Trophoblast cell (in vitro differentiated cells and primary cell): ENCODE data around the gene NOP56.

ENCODE experiments used
- DNase-seq, 2 donors: peaks; one replicate each; pipeline ENCODE4 v3.0.0-alpha.2; 2016
- H2AFZ ChIP-seq: 2 replicates; pipeline ENCODE4 v1.6.1; 2013; ENCODE audit warnings: low read length, moderate library complexity, mild to moderate bottlenecking; ENCODE audit not compliant: insufficient read depth, poor library complexity
- H2AK5ac ChIP-seq: 2 replicates; pipeline ENCODE4 v1.6.1; 2013; ENCODE audit warnings: mild to moderate bottlenecking, low read length
- H2BK120ac ChIP-seq: 2 replicates; pipeline ENCODE4 v1.6.1; 2013; ENCODE audit warnings: low read length, mild to moderate bottlenecking, moderate library complexity; ENCODE audit not compliant: insufficient read depth, poor library complexity
- H2BK12ac ChIP-seq: 2 replicates; pipeline ENCODE4 v1.6.1; 2013; ENCODE audit warnings: mild to moderate bottlenecking, low read length, moderate library complexity
- H2BK5ac ChIP-seq: 2 replicates; pipeline ENCODE4 v1.6.1; 2013; ENCODE audit warnings: low read length, low read depth, moderate library complexity, mild to moderate bottlenecking; ENCODE audit not compliant: poor library complexity
- H3K14ac ChIP-seq: 2 replicates; pipeline ENCODE4 v1.6.1; 2013; ENCODE audit warnings: mild to moderate bottlenecking, low read length
- H3K18ac ChIP-seq: 2 replicates; pipeline ENCODE4 v1.6.1; 2013; ENCODE audit warnings: mild to moderate bottlenecking, low read length
- H3K23ac ChIP-seq: 2 replicates; pipeline ENCODE4 v1.6.1; 2013; ENCODE audit warnings: low read length
- H3K27ac ChIP-seq: 2 replicates; pipeline ENCODE4 v1.5.1; 2013; ENCODE audit warnings: low read depth, mild to moderate bottlenecking, inconsistent platforms, low read length, moderate library complexity
- H3K27me3 ChIP-seq: 2 replicates; pipeline ENCODE4 v1.6.1; 2013; ENCODE audit warnings: inconsistent platforms, mild to moderate bottlenecking, low read length, moderate library complexity; ENCODE audit not compliant: insufficient read depth
- H3K36me3 ChIP-seq, 2 experiments: 1 replicate in 1 of 2; 2 replicates in 1 of 2; pipeline ENCODE4 v1.6.1; 2013; ENCODE audit warnings: low read length in 2 of 2, mild to moderate bottlenecking in 2 of 2, moderate library complexity in 1 of 2; ENCODE audit not compliant: insufficient read depth in 2 of 2, control insufficient read depth in 1 of 2
- H3K4ac ChIP-seq: 2 replicates; pipeline ENCODE4 v1.6.1; 2013; ENCODE audit warnings: low read depth, mild to moderate bottlenecking, low read length, moderate library complexity
- H3K4me1 ChIP-seq, 2 experiments: 1 replicate in 1 of 2; 2 replicates in 1 of 2; pipeline ENCODE4 v1.6.1; 2013; ENCODE audit warnings: low read length in 2 of 2, mild to moderate bottlenecking in 2 of 2, moderate library complexity in 1 of 2; ENCODE audit not compliant: insufficient read depth in 2 of 2, control insufficient read depth in 1 of 2
- H3K4me2 ChIP-seq: 2 replicates; pipeline ENCODE4 v1.6.1; 2013; ENCODE audit warnings: inconsistent platforms, mild to moderate bottlenecking, low read length, moderate library complexity
- H3K4me3 ChIP-seq: 2 replicates; pipeline ENCODE4 v1.5.1; 2013; ENCODE audit warnings: mild to moderate bottlenecking, low read depth, low read length, inconsistent platforms
- H3K79me1 ChIP-seq: one replicate; pipeline ENCODE4 v1.6.1; 2013; ENCODE audit warnings: low read length
- H3K79me2 ChIP-seq: 2 replicates; pipeline ENCODE4 v1.6.1; 2013; ENCODE audit warnings: low read length, mild to moderate bottlenecking; ENCODE audit not compliant: control insufficient read depth, insufficient read depth, poor library complexity
- H3K9ac ChIP-seq: 2 replicates; pipeline ENCODE4 v1.6.1; 2013; ENCODE audit warnings: mild to moderate bottlenecking, low read length
- H3K9me3 ChIP-seq: 2 replicates; pipeline ENCODE4 v1.6.1; 2013; ENCODE audit warnings: low read depth, mild to moderate bottlenecking, control low read depth, inconsistent platforms, low read length; ENCODE audit not compliant: insufficient read depth
- H4K12ac ChIP-seq: 2 replicates; pipeline ENCODE4 v1.6.1; 2013; ENCODE audit warnings: low read depth, mild to moderate bottlenecking, low read length, moderate library complexity
- H4K8ac ChIP-seq: 2 replicates; pipeline ENCODE4 v1.6.1; 2013; ENCODE audit warnings: low read depth, mild to moderate bottlenecking, low read length, moderate library complexity
- H4K91ac ChIP-seq: one replicate; pipeline ENCODE4 v1.6.1; 2013; ENCODE audit warnings: low read depth, mild to moderate bottlenecking, low read length, moderate library complexity
- WGBS: extraction: QIAGEN DNeasy Blood & Tissue Kit; methylation state at CpG from one replicate; pipeline ENCODE4 v1.1.7; 2013; ENCODE audit warnings: missing lambda C conversion rate; ENCODE audit not compliant: insufficient read length, insufficient coverage; ENCODE audit errors: extremely low coverage; 5-methylcytosine and 5-hydroxymethylcytosine counted together

The NOP56 gene

DNA sequence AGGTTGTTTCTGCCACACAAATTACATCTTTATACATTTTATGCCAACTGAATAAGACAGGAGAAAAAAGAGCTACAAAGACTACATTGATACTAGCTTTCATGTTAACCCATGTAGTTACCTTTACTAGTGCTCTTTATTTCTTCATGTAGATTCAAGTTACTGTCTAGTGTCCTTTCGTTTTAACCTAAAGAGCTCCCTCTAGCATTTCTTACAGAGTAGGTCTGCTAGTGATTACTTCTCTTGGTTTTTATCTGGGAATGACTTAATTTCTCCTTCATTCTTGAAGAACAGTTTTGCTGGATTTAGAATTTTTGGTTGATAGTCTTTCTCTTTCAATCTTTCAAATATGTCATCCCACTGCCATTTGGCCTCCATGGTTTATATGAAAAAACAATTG is 21.2 kb upstream of the NOP56 start:
- Histone ChIP-seq H2AFZ (no peak overlapping the region), H3K27me3 (no peaks in the 10 kb centered on the region), H3K9ac (no peak overlapping the region), H4K12ac (no peak overlapping the region), H3K79me2 (no peaks in the 10 kb centered on the region), H3K4me1 (no peaks in the 10 kb centered on the region), H4K91ac (no peak overlapping the region), H3K14ac (no peak overlapping the region), H3K27ac (no peak overlapping the region), H3K23ac (no peak overlapping the region), H2BK120ac (no peak overlapping the region), H3K4ac (no peak overlapping the region), H2BK5ac (no peak overlapping the region), H3K4me3 (no peak overlapping the region), H3K4me2 (no peak overlapping the region), H3K79me1 (no peaks in the 10 kb centered on the region), H2BK12ac (no peak overlapping the region), H3K9me3 (peaks cover 4% of the 10 kb centered on the region), H2AK5ac (no peak overlapping the region), H3K18ac (no peak overlapping the region), H3K36me3 (no peaks in the 10 kb centered on the region), H4K8ac (no peak overlapping the region)
- no peak for DNase-seq
- no CpG with 5 or more reads among the region's 1 CpG for WGBS

DNA sequence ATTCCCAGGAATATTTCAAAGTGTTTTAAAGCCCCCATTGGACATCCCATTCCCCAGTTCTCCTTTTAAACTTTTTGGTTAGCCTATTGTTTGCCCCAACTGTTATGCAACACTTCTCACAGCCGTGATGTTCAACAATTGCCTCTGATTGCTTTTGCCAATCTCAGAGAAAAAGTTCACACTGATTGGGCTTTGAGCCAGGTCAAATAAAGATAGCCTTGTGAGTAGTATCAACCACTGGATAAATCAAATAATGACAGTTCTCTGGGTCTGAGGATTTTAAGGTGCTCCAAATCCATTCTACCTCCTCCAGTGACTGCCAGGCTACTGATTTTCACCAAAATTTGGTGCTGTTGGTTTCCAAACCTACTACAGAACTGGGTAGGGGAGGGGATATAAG is 19.1 kb upstream of the NOP56 start:
- Histone ChIP-seq H4K8ac (no peak overlapping the region), H3K36me3 (no peaks in the 10 kb centered on the region), H3K4ac (no peak overlapping the region), H2BK5ac (no peak overlapping the region), H2BK12ac (no peak overlapping the region), H3K27me3 (no peaks in the 10 kb centered on the region), H3K14ac (no peak overlapping the region), H3K18ac (no peak overlapping the region), H3K23ac (no peak overlapping the region), H3K9me3 (no peaks in the 10 kb centered on the region), H2AK5ac (no peak overlapping the region), H3K4me3 (no peak overlapping the region), H3K4me2 (no peak overlapping the region), H2BK120ac (no peak overlapping the region), H3K79me1 (no peaks in the 10 kb centered on the region), H3K27ac (no peak overlapping the region), H3K9ac (no peak overlapping the region), H4K12ac (no peak overlapping the region), H3K79me2 (no peaks in the 10 kb centered on the region), H2AFZ (no peak overlapping the region), H3K4me1 (no peaks in the 10 kb centered on the region), H4K91ac (no peak overlapping the region)
- no CpG with 5 or more reads among the region's 1 CpG for WGBS
- no peak for DNase-seq

DNA sequence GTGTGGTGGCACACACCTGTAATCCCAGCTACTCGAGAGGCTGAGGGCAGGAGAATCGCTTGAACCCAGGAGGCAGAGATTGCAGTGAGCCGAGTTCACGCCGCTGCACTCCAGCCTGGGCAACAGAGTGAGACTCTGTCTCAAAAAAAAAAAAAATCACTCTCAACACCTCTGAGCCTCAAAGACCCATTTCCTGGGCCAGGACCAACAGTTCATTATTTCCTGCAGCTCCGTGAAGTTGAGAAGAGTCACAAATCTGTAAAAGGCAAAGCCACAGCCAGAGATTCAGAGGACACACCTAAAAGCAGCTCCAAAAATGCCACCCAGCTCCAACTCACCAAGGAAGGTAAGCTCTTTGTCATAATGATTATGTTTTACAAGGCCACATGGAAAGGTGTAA is 15.2 kb upstream of the NOP56 start:
- Histone ChIP-seq H3K9me3 (no peaks in the 10 kb centered on the region), H2AFZ (no peak overlapping the region), H3K79me2 (no peaks in the 10 kb centered on the region), H3K4me2 (no peak overlapping the region), H4K8ac (no peak overlapping the region), H3K9ac (no peak overlapping the region), H4K91ac (no peak overlapping the region), H3K18ac (no peak overlapping the region), H2BK12ac (no peak overlapping the region), H2BK5ac (no peak overlapping the region), H3K4ac (no peak overlapping the region), H3K4me1 (no peaks in the 10 kb centered on the region), H3K14ac (no peak overlapping the region), H3K23ac (no peak overlapping the region), H3K27ac (no peak overlapping the region), H2AK5ac (no peak overlapping the region), H3K27me3 (no peaks in the 10 kb centered on the region), H3K79me1 (no peaks in the 10 kb centered on the region), H4K12ac (no peak overlapping the region), H3K4me3 (no peak overlapping the region), H3K36me3 (no peaks in the 10 kb centered on the region), H2BK120ac (no peak overlapping the region)
- WGBS: no CpG with 5 or more reads among the region's 6 CpGs
- no peak for DNase-seq

DNA sequence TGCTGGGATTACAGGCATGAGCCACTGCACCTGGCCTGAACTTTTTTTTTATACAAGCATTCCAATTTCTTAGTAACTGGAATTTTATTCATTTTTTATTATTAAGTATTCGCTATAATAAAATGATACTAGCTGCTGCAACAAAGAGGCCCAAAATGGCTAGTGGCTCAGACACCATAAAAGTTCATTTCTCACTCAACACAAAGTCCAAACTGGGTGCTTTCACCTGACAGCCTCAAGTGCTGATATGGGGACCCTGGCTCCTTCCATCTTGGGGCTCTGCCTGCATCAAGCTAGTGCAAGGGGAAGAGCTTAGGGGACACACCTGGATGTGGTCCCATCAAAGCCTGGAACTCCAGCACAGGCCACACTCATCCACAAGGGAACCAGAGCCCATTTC is 12.2 kb upstream of the NOP56 start:
- no CpG with 5 or more reads among the region's 1 CpG for WGBS
- no peaks in the 10 kb centered on the region for H3K79me1 ChIP-seq
- no peak overlapping the region for H2BK5ac ChIP-seq
- H3K4ac ChIP-seq: no peak overlapping the region
- H4K12ac ChIP-seq: no peak overlapping the region
- no peak overlapping the region for H3K4me3 ChIP-seq
- H3K14ac ChIP-seq: no peak overlapping the region
- no peaks in the 10 kb centered on the region for H3K9me3 ChIP-seq
- H3K4me2 ChIP-seq: no peak overlapping the region
- no peaks in the 10 kb centered on the region for H3K27me3 ChIP-seq
- no peak overlapping the region for H2BK120ac ChIP-seq
- no peak overlapping the region for H4K8ac ChIP-seq
- no peaks in the 10 kb centered on the region for H3K36me3 ChIP-seq
- H3K27ac ChIP-seq: no peak overlapping the region
- H2AFZ ChIP-seq: no peak overlapping the region
- H3K9ac ChIP-seq: no peak overlapping the region
- H3K23ac ChIP-seq: no peak overlapping the region
- no peak for DNase-seq
- H2BK12ac ChIP-seq: no peak overlapping the region
- no peak overlapping the region for H4K91ac ChIP-seq
- no peaks in the 10 kb centered on the region for H3K79me2 ChIP-seq
- H3K4me1 ChIP-seq: no peaks in the 10 kb centered on the region
- no peak overlapping the region for H3K18ac ChIP-seq
- no peak overlapping the region for H2AK5ac ChIP-seq
